Uterus (tissue), 2 donors: ENCODE measurements around the gene MAN2A1.

Experiments used
- CTCF ChIP-seq, 4 experiments: fragments of 200-600 bp in 2 of 4; fragments of 450-650 bp in 2 of 4; sonication (generic) in 2 of 4; IDR thresholded peaks; one replicate each; pipeline ENCODE4 v1.5.1; 2016 to 2019; ENCODE audit warnings: antibody characterized with exemption in 4 of 4, mild to moderate bottlenecking in 2 of 4, moderate library complexity in 1 of 4
- POLR2A ChIP-seq, 2 donors: fragments of 450-650 bp; IDR thresholded peaks; one replicate each; pipeline ENCODE4 v1.6.1; 2016; ENCODE audit warnings: antibody characterized with exemption in 2 of 2, mild to moderate bottlenecking in 1 of 2, moderate library complexity in 1 of 2

DNA sequence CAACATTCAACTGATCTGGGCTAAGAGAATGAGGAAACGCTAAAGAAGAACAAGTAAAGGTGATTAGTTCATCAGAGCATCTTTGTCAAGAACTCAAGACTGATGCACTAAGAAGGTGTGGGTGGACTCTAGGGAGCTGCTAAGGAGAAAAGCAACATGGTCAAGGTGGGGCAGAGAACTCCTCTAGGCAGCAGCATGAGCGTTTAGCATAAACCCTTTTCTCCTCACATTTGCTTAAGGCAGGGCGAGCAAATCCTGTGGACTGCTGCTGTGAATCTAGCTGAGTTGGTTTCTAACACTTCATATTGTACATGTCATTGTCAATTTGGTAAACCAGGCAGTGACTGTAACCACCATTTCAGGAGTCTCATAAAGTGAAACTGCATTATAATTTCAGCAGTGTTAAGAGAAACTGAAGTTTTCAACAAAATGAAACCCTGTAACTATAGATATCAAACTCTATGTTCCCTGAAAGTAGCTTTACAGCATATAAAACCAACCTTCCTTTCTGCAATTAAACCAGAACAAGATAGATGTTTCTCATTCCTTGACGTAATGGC lies 45.9 kb upstream of the MAN2A1 start:
- no peak for TF ChIP-seq CTCF (IDR thresholded peaks at IDR 0.05)
- TF ChIP-seq POLR2A (IDR thresholded peaks at IDR 0.05): no peak
